SIG-M5 treated with dmso at 0.1 percent for 504 hours (cell line): ENCODE data around the gene PAK5.

Experiments
- DNase-seq: peaks from one replicate; lab custom pipeline; 2025; ENCODE audit not compliant: unreplicated experiment; lab: John Stamatoyannopoulos, UW

The PAK5 gene

GRCh38 chr20:9792674-9793073 is 46.2 kb downstream of the PAK5 start:
- no peak for DNase-seq

GRCh38 chr20:9789131-9789530 is 49.7 kb downstream of the PAK5 start:
- DNase-seq: no peak

- no peak for DNase-seq
Measured at GRCh38 chr20:9775176-9775575, 63.7 kb downstream of the PAK5 start.

- no peak for DNase-seq
Measured at GRCh38 chr20:9769954-9770353, 68.9 kb downstream of the PAK5 start.

- no peak for DNase-seq
Measured at GRCh38 chr20:9761476-9761875, 77.4 kb downstream of the PAK5 start.

- DNase-seq: no peak
Measured at GRCh38 chr20:9759392-9759791, 79.5 kb downstream of the PAK5 start.

- DNase-seq: no peak
Measured at GRCh38 chr20:9758752-9759151, 80.1 kb downstream of the PAK5 start.

- no peak for DNase-seq
Measured at GRCh38 chr20:9756660-9757059, 82.2 kb downstream of the PAK5 start.

GRCh38 chr20:9755301-9755700 is 83.6 kb downstream of the PAK5 start:
- DNase-seq: no peak

- no peak for DNase-seq
Measured at GRCh38 chr20:9744551-9744950, 94.3 kb downstream of the PAK5 start.

- DNase-seq: no peak
Measured at GRCh38 chr20:9743871-9744270, 95.0 kb downstream of the PAK5 start.

GRCh38 chr20:9742821-9743220 is 96.1 kb downstream of the PAK5 start:
- no peak for DNase-seq

GRCh38 chr20:9741996-9742395 is 96.9 kb downstream of the PAK5 start:
- no peak for DNase-seq

GRCh38 chr20:9740486-9740885 is 98.4 kb downstream of the PAK5 start:
- DNase-seq: no peak

GRCh38 chr20:9739991-9740390 is 98.9 kb downstream of the PAK5 start:
- DNase-seq: no peak

GRCh38 chr20:9736373-9736772 is 102.5 kb downstream of the PAK5 start:
- DNase-seq: peak; percentile 26

- DNase-seq: no peak
Measured at GRCh38 chr20:9723501-9724202, 115.2 kb downstream of the PAK5 start.

- DNase-seq: no peak
Measured at GRCh38 chr20:9711872-9712271, 127.0 kb downstream of the PAK5 start.

GRCh38 chr20:9710685-9711084 is 128.2 kb downstream of the PAK5 start:
- DNase-seq: no peak

- DNase-seq: no peak
Measured at GRCh38 chr20:9705722-9706476, 133.0 kb downstream of the PAK5 start.

GRCh38 chr20:9699181-9699580 is 139.7 kb downstream of the PAK5 start:
- DNase-seq: no peak

- DNase-seq: no peak
Measured at GRCh38 chr20:9689041-9689440, 149.8 kb downstream of the PAK5 start.

- DNase-seq: no peak
Measured at GRCh38 chr20:9686866-9687265, 152.0 kb downstream of the PAK5 start.
